Keratinocyte (primary cell): ENCODE results near the gene YPEL3.

Experiments used
- EZH2 ChIP-seq: IDR thresholded peaks from one replicate; pipeline ENCODE4 v1.6.1; 2012; ENCODE audit warnings: inconsistent platforms, mild to moderate bottlenecking, low read length, moderate library complexity
- TF ChIP-seq, protein P1 (sequence below), 3 experiments: IDR thresholded peaks in 1 of 3; conservative IDR thresholded peaks in 1 of 3; optimal IDR thresholded peaks in 1 of 3; 2 replicates in 2 of 3; 3 replicates in 1 of 3; pipeline versions ENCODE3 to v1.5.1; 2011; ENCODE audit warnings: low read length in 3 of 3, mild to moderate bottlenecking in 3 of 3, moderate library complexity in 2 of 3, control low read depth in 1 of 3, inconsistent platforms in 1 of 3; ENCODE audit not compliant: insufficient read depth in 2 of 3; ENCODE audit errors: extremely low read depth in 1 of 3

GRCh38 chr16:30060836-30061554 is 35.0 kb downstream of the YPEL3 start:
- TF ChIP-seq, protein P1, sequence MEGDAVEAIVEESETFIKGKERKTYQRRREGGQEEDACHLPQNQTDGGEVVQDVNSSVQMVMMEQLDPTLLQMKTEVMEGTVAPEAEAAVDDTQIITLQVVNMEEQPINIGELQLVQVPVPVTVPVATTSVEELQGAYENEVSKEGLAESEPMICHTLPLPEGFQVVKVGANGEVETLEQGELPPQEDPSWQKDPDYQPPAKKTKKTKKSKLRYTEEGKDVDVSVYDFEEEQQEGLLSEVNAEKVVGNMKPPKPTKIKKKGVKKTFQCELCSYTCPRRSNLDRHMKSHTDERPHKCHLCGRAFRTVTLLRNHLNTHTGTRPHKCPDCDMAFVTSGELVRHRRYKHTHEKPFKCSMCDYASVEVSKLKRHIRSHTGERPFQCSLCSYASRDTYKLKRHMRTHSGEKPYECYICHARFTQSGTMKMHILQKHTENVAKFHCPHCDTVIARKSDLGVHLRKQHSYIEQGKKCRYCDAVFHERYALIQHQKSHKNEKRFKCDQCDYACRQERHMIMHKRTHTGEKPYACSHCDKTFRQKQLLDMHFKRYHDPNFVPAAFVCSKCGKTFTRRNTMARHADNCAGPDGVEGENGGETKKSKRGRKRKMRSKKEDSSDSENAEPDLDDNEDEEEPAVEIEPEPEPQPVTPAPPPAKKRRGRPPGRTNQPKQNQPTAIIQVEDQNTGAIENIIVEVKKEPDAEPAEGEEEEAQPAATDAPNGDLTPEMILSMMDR (optimal IDR thresholded peaks at IDR 0.05 in 1 of 3, IDR thresholded peaks at IDR 0.05 in 1 of 3, conservative IDR thresholded peaks at IDR 0.05 in 1 of 3; ENCODE audit: extremely low read depth in 1 of 3, insufficient read depth in 2 of 3, low read length in 3 of 3), result no peak
- no peak for TF ChIP-seq EZH2
